Esophagus (tissue), 2 donors: Measurements from ENCODE around the gene PCDHB15. TPM values are rescaled to one million over a fixed set of nuclear protein-coding genes. Genes with fewer than 3 reads are reported as not detected.

Experiments
- H3K27ac ChIP-seq, 2 donors: one replicate each; pipeline ENCODE4 v1.5.1; 2013; ENCODE audit warnings: low read depth in 2 of 2, mild to moderate bottlenecking in 2 of 2, inconsistent platforms in 1 of 2, low read length in 1 of 2, moderate library complexity in 1 of 2
- H3K27me3 ChIP-seq, 2 donors: one replicate each; pipeline ENCODE4 v1.6.1; 2013; ENCODE audit warnings: low read length in 2 of 2, control low read depth in 1 of 2, mild to moderate bottlenecking in 1 of 2; ENCODE audit not compliant: insufficient read depth in 2 of 2, control insufficient read depth in 1 of 2
- H3K36me3 ChIP-seq, 2 donors: one replicate each; pipeline ENCODE4 v1.6.1; 2013; ENCODE audit warnings: low read length in 1 of 2; ENCODE audit not compliant: control insufficient read depth in 2 of 2, insufficient read depth in 2 of 2
- H3K4me1 ChIP-seq, 2 donors: one replicate each; pipeline ENCODE4 v1.6.1; 2013; ENCODE audit warnings: low read length in 1 of 2; ENCODE audit not compliant: control insufficient read depth in 2 of 2, insufficient read depth in 2 of 2
- H3K4me3 ChIP-seq, 2 donors: one replicate each; pipeline ENCODE4 v1.5.1; 2013; ENCODE audit warnings: low read length in 2 of 2, mild to moderate bottlenecking in 2 of 2, low read depth in 1 of 2, moderate library complexity in 1 of 2
- H3K9me3 ChIP-seq, 2 donors: one replicate each; pipeline ENCODE4 v1.6.1; 2013; ENCODE audit warnings: mild to moderate bottlenecking in 2 of 2, low read depth in 1 of 2, low read length in 1 of 2, moderate library complexity in 1 of 2; ENCODE audit not compliant: control insufficient read depth in 2 of 2, insufficient read depth in 1 of 2
- WGBS, 2 donors: extraction: QIAGEN DNeasy Blood & Tissue Kit; methylation state at CpG; one replicate each; pipeline ENCODE4 v1.1.7; 2013; 5-methylcytosine and 5-hydroxymethylcytosine counted together
- polyA plus RNA-seq, 2 donors: library from polyadenylated mRNA; stranded (reverse); fragments of 200-250 nt; gene quantifications; one replicate each; pipeline ENCODE4 v1.2.3, GENCODE V29; 2013
- donor health status: healthy with polysubstance abuse.
- donor health status: Bipolar disorder and iron deficiency.

The PCDHB15 gene
- polyA plus RNA-seq, 2 donors: 0.37 to 0.80 TPM

GRCh38 chr5:141298376-141298775 lies 53.2 kb downstream of the PCDHB15 start:
- peaks cover 15 to 20% of the 10 kb centered on the region in 2 donors for H3K9me3 ChIP-seq

More at GRCh38 chr5:141298376-141298775, 53.2 kb downstream of the PCDHB15 start:
- H3K27me3 ChIP-seq: no peaks in the 10 kb centered on the region
- no peak overlapping the region for H3K4me3 ChIP-seq
- H3K27ac ChIP-seq: no peak overlapping the region
- H3K4me1 ChIP-seq: no peaks in the 10 kb centered on the region
- 74 to 86% methylated on average over 4 of the region's 4 CpGs for WGBS, 2 donors
- H3K36me3 ChIP-seq: no peaks in the 10 kb centered on the region

Other genes with a start within 250 kb of the PCDHB15 start
- gene PCDHB1, start 194.0 kb upstream of the PCDHB15 start, polyA plus RNA-seq: not detected
- under 1 TPM; 0.31 to 0.33 TPM for gene PCDHB2, start 150.8 kb upstream of the PCDHB15 start, polyA plus RNA-seq
- gene PCDHB3, start 144.9 kb upstream of the PCDHB15 start, polyA plus RNA-seq: under 1 TPM; 0.10 to 0.14 TPM
- under 1 TPM; 0.20 to 0.36 TPM for gene PCDHB4, start 123.6 kb upstream of the PCDHB15 start, polyA plus RNA-seq
- gene PCDHB5, start 110.2 kb upstream of the PCDHB15 start, polyA plus RNA-seq: under 1 TPM; 0.14 to 0.26 TPM
- under 1 TPM; 0.06 to 0.09 TPM for gene PCDHB6, start 95.3 kb upstream of the PCDHB15 start, polyA plus RNA-seq
- under 1 TPM; 0.02 to 0.14 TPM for gene PCDHB7, start 72.8 kb upstream of the PCDHB15 start, polyA plus RNA-seq
- under 1 TPM; 0.04 TPM for gene PCDHB8, start 67.6 kb upstream of the PCDHB15 start, polyA plus RNA-seq
- under 1 TPM; 0.08 to 0.16 TPM for gene PCDHB16, start 63.0 kb upstream of the PCDHB15 start, polyA plus RNA-seq
- under 1 TPM; 0.16 to 0.18 TPM for gene PCDHB9, start 58.2 kb upstream of the PCDHB15 start, polyA plus RNA-seq
- gene PCDHB10, start 53.0 kb upstream of the PCDHB15 start, polyA plus RNA-seq: under 1 TPM; 0.10 to 0.44 TPM
- gene PCDHB11, start 45.8 kb upstream of the PCDHB15 start, polyA plus RNA-seq: under 1 TPM; 0.16 to 0.47 TPM
- under 1 TPM; 0.08 to 0.15 TPM for gene PCDHB12, start 36.7 kb upstream of the PCDHB15 start, polyA plus RNA-seq
- under 1 TPM; 0.29 to 0.33 TPM for gene PCDHB13, start 31.5 kb upstream of the PCDHB15 start, polyA plus RNA-seq
- gene PCDHB14, start 22.1 kb upstream of the PCDHB15 start, polyA plus RNA-seq: under 1 TPM; 0.67 to 0.88 TPM
- under 1 TPM; 0.05 to 0.29 TPM for gene SLC25A2, start 58.7 kb downstream of the PCDHB15 start, polyA plus RNA-seq
- 10 to 100 TPM; 22.5 to 35.3 TPM for gene TAF7, start 75.4 kb downstream of the PCDHB15 start, polyA plus RNA-seq
- gene PCDHGA1, start 85.1 kb downstream of the PCDHB15 start, polyA plus RNA-seq: under 1 TPM; 0.13 to 0.22 TPM
- under 1 TPM; 0.14 to 0.27 TPM for gene PCDHGA2, start 93.4 kb downstream of the PCDHB15 start, polyA plus RNA-seq
- gene PCDHGA3, start 98.4 kb downstream of the PCDHB15 start, polyA plus RNA-seq: under 1 TPM; 0.08 to 0.12 TPM
- gene PCDHGB1, start 104.7 kb downstream of the PCDHB15 start, polyA plus RNA-seq: under 1 TPM; 0.19 to 0.39 TPM
- under 1 TPM; 0.11 to 0.12 TPM for gene PCDHGA4, start 109.6 kb downstream of the PCDHB15 start, polyA plus RNA-seq
- under 1 TPM; 0.20 to 0.39 TPM for gene PCDHGB2, start 114.6 kb downstream of the PCDHB15 start, polyA plus RNA-seq
- gene PCDHGA5, start 118.8 kb downstream of the PCDHB15 start, polyA plus RNA-seq: under 1 TPM; 0.14 to 0.28 TPM
- under 1 TPM; 0.13 to 0.37 TPM for gene PCDHGB3, start 124.8 kb downstream of the PCDHB15 start, polyA plus RNA-seq
- under 1 TPM; 0.36 to 0.63 TPM for gene PCDHGA6, start 128.5 kb downstream of the PCDHB15 start, polyA plus RNA-seq
- under 1 TPM; 0.24 to 0.53 TPM for gene PCDHGA7, start 137.3 kb downstream of the PCDHB15 start, polyA plus RNA-seq
- under 1 TPM; 0.36 to 0.37 TPM for gene PCDHGB4, start 142.3 kb downstream of the PCDHB15 start, polyA plus RNA-seq
- gene PCDHGA8, start 147.2 kb downstream of the PCDHB15 start, polyA plus RNA-seq: under 1 TPM; 0.06 to 0.29 TPM
- 1 to 10 TPM; 1.0 to 1.7 TPM for gene PCDHGB5, start 152.6 kb downstream of the PCDHB15 start, polyA plus RNA-seq
- gene PCDHGA9, start 157.4 kb downstream of the PCDHB15 start, polyA plus RNA-seq: under 1 TPM; 0.54 to 0.83 TPM
- under 1 TPM; 0.60 to 0.92 TPM for gene PCDHGB6, start 162.6 kb downstream of the PCDHB15 start, polyA plus RNA-seq
- 1 to 10 TPM; 1.1 to 1.2 TPM for gene PCDHGA10, start 167.6 kb downstream of the PCDHB15 start, polyA plus RNA-seq
- gene PCDHGB7, start 172.3 kb downstream of the PCDHB15 start, polyA plus RNA-seq: 1 to 10 TPM; 1.2 to 1.4 TPM
- gene PCDHGA11, start 175.7 kb downstream of the PCDHB15 start, polyA plus RNA-seq: under 1 TPM; 0.44 to 0.75 TPM
- gene PCDHGA12, start 185.1 kb downstream of the PCDHB15 start, polyA plus RNA-seq: under 1 TPM; 0.34 to 0.65 TPM
- gene PCDHGC3, start 230.6 kb downstream of the PCDHB15 start, polyA plus RNA-seq: 10 to 100 TPM; 25.8 to 32.1 TPM
- under 1 TPM; 0.05 to 0.45 TPM for gene PCDHGC4, start 239.6 kb downstream of the PCDHB15 start, polyA plus RNA-seq
- gene PCDHGC5, start 243.7 kb downstream of the PCDHB15 start, polyA plus RNA-seq: under 1 TPM; 0.05 to 0.43 TPM